Epidermal melanocyte (primary cell): Measurements from ENCODE around the gene SLC44A5.
"Not testable (repeated sequence)": the region's sequence is repeated elsewhere in the genome, so short reads cannot be mapped to it uniquely, and the experiment has no call there.

Experiments
- DNase-seq: peaks from one replicate; pipeline ENCODE4 v3.0.0; 2011; ENCODE audit warnings: low spot score; ENCODE audit not compliant: insufficient read length

SLC44A5 gene

DNA sequence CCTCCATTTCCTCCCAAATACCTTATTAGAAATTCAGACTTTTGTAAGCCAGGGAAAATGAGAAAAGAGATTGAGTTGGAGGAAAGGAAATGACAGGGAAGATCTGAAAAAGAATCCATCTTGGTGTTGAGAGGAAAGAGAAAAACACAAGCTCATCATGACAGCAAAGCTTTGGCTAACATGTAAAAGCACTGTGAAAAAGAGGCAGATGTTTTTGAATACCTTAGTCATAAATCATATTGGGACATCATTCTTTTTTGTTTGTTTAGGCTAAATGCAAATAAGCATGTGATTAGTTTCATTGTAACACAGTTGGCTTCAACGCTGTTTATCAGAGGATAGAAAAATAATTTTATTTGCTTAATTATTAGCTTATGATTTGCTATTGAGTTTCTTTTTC lies 412.2 kb downstream of the SLC44A5 start:
- no peak for DNase-seq

- DNase-seq: no peak
Observed at GRCh38 chr1:75198163-75198562, 412.8 kb downstream of the SLC44A5 start.

DNA sequence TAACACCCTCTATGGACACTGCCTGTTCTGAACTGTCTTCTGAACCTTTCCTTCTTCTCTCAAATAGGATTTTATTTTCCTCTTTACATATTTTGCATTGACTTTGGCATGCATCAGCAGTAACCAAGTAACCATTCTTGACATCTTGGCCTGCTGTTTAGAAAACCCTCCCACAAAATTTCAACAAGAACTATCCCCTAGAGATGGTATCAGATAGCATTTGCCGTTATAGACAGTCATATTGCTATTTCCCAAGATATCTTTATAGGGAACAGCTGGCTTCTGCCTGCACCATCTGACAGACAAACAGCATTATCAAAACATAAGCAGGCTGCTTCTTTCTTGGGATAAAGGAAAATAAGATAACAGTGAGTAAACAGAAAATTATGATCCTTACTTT lies 422.0 kb downstream of the SLC44A5 start:
- no peak for DNase-seq

DNA sequence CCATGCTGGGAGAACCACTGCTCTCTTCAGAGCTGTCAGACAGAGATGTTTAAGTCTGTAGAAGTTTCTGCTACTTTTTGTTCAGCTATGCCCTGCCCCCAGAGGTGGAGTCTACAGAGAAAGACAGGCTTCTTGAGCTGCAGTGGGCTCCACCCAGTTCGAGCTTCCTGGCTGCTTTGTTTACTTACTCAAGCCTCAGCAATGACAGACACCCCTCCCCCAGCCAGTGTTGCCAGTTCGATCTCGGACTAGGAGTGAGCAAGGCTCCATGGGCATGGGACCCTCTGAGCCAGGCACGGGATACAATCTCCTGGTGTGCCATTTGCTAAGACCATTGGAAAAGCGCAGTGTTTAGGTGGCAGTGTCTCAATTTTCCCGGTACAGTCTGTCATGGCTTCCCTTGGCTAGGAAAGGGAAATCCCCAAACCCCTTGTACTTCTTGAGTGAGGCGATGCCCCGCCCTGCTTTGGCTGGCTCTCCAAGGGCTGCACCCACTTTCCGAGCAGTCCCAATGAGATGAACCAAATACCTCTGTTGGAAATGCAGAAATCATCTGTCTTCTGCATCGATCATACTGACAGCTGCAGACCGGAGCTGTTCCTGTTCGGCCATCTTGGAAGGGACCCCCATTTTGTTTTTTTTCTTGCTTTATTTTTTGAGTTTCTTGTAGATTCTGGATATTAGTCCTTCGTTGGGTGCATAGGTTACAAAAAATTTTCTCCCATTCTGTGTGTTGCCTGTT lies 429.5 kb downstream of the SLC44A5 start:
- not testable (repeated sequence) for DNase-seq

DNA sequence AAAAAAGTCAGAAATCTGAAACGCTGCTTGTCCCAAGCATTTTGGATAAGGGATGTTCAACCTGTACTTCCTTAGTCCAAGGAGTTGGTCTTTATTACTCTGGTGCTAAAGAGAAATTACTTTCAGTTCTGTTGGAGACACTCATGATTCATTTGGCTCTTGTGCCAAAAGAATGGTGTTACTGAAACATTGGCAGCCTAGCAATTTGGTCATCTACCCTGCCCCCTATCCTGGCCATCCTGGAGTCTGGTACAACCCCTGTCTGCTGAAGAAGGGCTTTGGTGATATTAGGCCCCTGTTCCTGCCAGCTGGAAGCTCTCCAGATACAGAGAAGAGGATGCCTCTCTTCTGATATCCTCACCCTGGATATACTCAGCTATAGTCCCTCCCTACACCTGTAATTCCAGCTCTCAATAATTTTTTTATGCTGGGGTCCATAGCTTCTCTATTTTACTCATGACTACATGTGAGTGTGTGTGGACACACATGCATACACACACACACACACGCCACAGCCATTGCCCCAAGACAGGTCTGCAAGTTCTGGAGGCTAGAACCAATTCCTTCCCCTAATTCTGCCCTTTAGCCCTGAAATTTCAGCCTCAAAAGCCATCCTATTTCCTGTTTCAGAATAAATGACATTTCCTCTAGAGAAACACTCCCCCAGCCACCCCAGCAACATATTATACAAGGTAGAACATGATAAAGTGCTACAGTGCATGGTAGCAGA lies 436.7 kb downstream of the SLC44A5 start:
- DNase-seq: no peak

GRCh38 chr1:75172556-75172955 lies 438.4 kb downstream of the SLC44A5 start:
- no peak for DNase-seq

- no peak for DNase-seq
Observed at GRCh38 chr1:75171876-75172275, 439.0 kb downstream of the SLC44A5 start.

GRCh38 chr1:75170981-75171380 lies 439.9 kb downstream of the SLC44A5 start:
- no peak for DNase-seq

DNA sequence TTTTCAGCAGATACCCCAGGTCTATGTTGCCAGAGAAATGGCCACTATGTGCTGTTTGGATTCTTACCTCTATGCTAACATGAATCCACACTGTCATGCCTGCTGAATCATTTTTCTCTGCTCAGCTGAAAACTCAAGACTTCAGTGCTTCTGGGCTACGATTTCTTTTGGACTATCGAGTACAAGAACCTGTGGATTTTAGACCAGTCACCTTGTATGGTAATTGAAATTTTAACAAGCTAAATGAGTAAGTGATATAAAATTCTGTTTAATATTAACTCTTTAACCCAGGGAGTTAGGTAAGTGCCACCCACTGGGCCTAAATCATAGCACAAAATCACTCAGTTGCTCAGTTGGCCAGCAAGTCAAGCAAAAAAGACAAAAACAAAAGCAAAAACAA lies 440.9 kb downstream of the SLC44A5 start:
- DNase-seq: no peak

DNA sequence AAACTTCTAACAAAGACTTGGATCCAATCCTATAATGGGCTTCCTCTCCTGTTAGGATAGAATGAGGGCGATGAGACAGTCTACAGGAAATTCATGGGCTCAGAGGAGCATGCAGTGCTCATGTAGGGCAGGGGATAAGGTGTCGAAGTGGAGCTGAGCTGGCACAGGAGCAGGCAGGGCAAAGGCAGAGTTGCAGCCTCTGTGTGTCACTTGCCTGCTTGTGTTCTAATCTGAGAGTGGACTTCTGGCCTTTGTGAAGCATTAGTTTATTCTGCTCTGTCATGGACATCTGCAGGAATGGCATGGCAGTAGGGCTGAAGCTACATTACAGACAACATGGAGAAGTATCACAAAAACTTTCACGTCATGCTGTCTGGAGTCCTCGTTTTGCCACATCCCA lies 444.1 kb downstream of the SLC44A5 start:
- DNase-seq: no peak

- DNase-seq: no peak
Observed at GRCh38 chr1:75165264-75165663, 445.6 kb downstream of the SLC44A5 start.

DNA sequence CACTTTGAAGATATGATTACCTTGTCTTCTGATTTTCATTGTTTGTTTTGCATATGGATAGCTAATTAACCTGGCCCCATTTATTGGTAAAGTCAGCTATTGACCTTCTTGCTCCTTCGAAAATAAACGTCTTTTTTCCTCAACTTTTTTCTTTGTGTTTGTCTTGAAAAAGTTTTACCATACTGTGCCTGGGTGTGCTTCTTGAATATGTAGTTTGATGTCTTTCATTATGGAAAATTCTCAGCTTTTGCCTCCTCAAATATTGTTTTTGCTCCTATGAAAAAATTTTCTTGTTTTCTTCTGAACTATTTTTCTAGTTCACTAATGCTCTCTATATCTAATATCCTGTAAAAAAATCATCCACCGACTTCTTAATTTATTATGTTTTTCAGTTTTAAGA lies 451.8 kb downstream of the SLC44A5 start:
- DNase-seq: no peak
